Measurements from ENCODE around the gene FAM237A. TPM values are rescaled to one million over a fixed set of nuclear protein-coding genes. Genes with fewer than 3 reads are reported as not detected.
A peak's percentile ranks its signal among the peaks of the same experiment; 100 is the strongest.

The FAM237A gene
- total RNA-seq, 2 experiments from 2014 or later = not detected

DNA sequence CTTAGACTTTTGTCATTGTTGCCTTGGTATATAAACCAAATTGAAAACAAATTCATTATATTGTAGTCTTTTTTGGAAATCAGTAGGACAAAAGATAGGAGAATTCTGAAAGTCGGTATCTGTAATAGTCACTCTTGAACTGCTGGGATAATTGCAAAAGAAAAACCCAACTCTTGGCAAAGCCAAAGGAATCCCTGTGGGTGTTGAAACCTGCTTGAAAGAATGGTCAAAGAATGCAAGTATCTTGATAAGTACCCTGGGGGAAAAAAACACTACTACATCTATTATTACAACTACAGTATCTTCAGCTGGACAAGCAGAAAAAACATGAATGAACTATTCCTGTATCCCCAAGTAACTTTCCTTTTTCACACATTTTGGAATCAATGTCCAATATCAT lies 7.3 kb upstream of the FAM237A start:
- Mint-ChIP-seq H3K9me3 (no peaks in the 10 kb centered on the region), H3K27ac (no peak overlapping the region), H3K27me3 (peaks cover 15% of the 10 kb centered on the region), H3K36me3 (ENCODE audit: low read depth) (no peaks in the 10 kb centered on the region), H3K4me1 (no peaks in the 10 kb centered on the region), H3K4me3 (no peak overlapping the region)
- DNase-seq = no peak
- CTCF ChIA-PET = no interaction called here
- POLR2A ChIA-PET = no interaction called here

DNA sequence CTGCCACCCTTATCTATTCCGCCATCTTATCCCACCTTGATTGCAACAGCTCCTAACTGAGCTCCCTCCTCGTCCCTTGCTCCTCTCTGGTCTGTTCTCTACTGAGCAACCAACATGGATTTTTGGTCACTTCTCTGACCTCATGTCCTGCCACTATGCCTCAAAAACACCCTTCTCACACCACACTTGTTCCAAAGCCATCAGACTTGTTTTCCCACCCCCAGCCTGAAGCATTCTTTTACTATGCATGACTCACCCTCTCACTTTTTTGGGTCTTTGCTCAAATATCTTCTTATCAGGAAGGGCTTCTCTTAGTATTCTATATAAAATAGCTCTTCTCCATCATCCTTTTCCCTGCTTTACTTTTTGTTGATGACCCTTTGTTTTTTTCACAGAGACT lies 2.7 kb upstream of the FAM237A start:
- POLR2A ChIA-PET = no interaction called here
- CTCF ChIA-PET = interaction anchor here (1.5 kb wide), 1 partner anchor 13 kb away, joined by 3 read pairs; no protein-coding TSS in a partner anchor
- DNase-seq = no peak
- no peaks in the 10 kb centered on the region for H3K36me3 Mint-ChIP-seq (ENCODE audit: low read depth)
- no peak overlapping the region for H3K4me3 Mint-ChIP-seq
- H3K4me1 Mint-ChIP-seq = no peaks in the 10 kb centered on the region
- no peaks in the 10 kb centered on the region for H3K9me3 Mint-ChIP-seq
- peaks cover 11% of the 10 kb centered on the region for H3K27me3 Mint-ChIP-seq
- H3K27ac Mint-ChIP-seq = no peak overlapping the region

GRCh38 chr2:206641226-206641625 lies 1.1 kb upstream of the FAM237A start:
- H3K9me3 Mint-ChIP-seq = no peaks in the 10 kb centered on the region
- CTCF ChIA-PET = no interaction called here
- no peak overlapping the region for H3K27ac Mint-ChIP-seq
- no peak overlapping the region for H3K4me3 Mint-ChIP-seq
- POLR2A ChIA-PET = no interaction called here
- no peaks in the 10 kb centered on the region for H3K4me1 Mint-ChIP-seq
- no peaks in the 10 kb centered on the region for H3K36me3 Mint-ChIP-seq (ENCODE audit: low read depth)
- no peak for DNase-seq
- peaks cover 11% of the 10 kb centered on the region for H3K27me3 Mint-ChIP-seq

- Mint-ChIP-seq H3K9me3 (no peaks in the 10 kb centered on the region), H3K4me1 (no peaks in the 10 kb centered on the region), H3K4me3 (no peak overlapping the region), H3K36me3 (ENCODE audit: low read depth) (no peaks in the 10 kb centered on the region), H3K27ac (no peak overlapping the region), H3K27me3 (peaks cover 10% of the 10 kb centered on the region)
- no peak for DNase-seq
- CTCF ChIA-PET = interaction anchor here (0.6 kb wide), 1 partner anchor 95 kb away, joined by 3 read pairs; no protein-coding TSS in a partner anchor
- POLR2A ChIA-PET = no interaction called here
Measured at GRCh38 chr2:206647985-206648384, 5.7 kb downstream of the FAM237A start.

DNA sequence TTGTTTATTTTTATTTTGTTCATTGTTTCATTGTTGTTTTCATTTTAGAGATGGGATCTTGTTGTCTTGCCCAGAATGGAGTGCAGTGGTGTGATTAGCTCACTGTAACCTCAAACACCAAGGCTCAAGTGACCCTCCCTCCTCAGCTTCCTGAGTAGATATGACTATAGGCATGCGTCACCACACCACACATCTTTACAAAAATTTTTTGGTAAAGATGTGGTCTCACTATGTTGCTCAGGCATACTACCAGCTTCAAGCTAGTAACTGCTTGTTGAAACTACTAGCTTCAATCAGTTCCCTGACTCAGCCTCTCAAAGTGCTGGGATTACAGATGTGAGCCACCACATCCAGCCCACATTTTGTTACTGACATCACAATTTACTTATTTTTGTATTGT lies 14.8 kb downstream of the FAM237A start:
- Mint-ChIP-seq H3K9me3 (peaks cover 2% of the 10 kb centered on the region), H3K27ac (no peak overlapping the region), H3K36me3 (ENCODE audit: low read depth) (no peaks in the 10 kb centered on the region), H3K4me3 (no peak overlapping the region), H3K27me3 (peaks cover 8% of the 10 kb centered on the region), H3K4me1 (no peaks in the 10 kb centered on the region)
- ChIA-PET POLR2A (no interaction called here), CTCF (no interaction called here)
- DNase-seq = no peak

DNA sequence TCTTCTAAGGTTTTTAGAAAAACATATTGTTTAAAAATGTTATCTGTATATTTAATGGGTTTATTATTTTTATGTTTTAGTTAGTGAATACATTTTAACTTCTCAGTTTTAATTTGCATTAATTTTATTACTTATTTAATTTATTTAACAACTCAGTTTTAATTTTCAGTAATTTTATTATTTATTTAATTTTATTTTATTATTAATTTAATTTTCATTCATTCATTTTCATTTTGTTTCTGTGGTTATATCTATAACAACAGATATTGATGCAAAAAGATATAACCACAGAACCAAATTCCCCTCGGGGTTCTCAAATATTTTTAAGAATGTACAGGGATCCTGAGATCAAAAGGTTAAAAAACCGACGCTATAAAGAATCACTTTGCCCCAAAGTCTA lies 23.0 kb downstream of the FAM237A start:
- POLR2A ChIA-PET = no interaction called here
- CTCF ChIA-PET = no interaction called here
- Mint-ChIP-seq H3K4me1 (no peaks in the 10 kb centered on the region), H3K4me3 (no peak overlapping the region), H3K36me3 (ENCODE audit: low read depth) (no peaks in the 10 kb centered on the region), H3K9me3 (no peaks in the 10 kb centered on the region), H3K27ac (no peak overlapping the region), H3K27me3 (peaks cover 9% of the 10 kb centered on the region)
- no peak for DNase-seq

DNA sequence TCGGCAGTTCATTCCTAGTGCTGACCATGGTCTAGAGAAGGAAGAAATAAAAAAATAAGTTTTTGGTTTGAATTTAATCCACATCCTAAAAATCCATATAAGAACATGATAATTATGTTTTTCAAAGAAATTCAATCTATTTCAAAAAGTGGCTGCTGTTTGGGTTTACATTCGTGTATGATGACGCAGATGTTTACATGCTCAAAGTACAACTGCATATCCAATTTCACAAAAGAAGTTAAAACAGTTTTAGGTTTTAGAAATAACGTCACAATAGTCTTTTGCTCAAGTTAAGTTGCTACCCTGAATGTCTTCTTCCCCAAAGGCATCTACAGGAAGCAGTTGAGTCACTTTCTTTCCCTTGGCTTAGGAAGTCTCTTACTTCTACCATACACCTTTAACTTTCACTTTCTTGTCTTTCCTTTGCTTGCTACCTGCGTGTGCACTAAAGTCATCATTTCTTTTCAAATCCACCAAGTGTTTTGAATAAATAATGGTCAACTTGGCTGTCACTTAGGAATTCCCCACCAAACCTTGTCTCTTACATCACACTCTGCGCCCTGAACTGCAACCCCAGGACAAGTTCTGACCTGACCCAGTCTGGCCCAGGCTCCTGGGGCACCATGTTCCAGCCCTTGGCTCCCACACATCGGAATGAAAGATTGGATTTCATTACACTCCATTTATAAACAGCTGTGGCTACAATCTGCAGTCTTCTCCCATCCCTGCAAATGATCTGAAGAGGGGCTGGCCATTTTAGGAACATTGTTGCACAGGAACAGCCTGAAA lies 28.4 kb downstream of the FAM237A start:
- no peak overlapping the region for H3K27ac Mint-ChIP-seq
- peaks cover 7% of the 10 kb centered on the region for H3K27me3 Mint-ChIP-seq
- no peak for DNase-seq
- H3K36me3 Mint-ChIP-seq (ENCODE audit: low read depth) = no peaks in the 10 kb centered on the region
- H3K9me3 Mint-ChIP-seq = no peaks in the 10 kb centered on the region
- H3K4me1 Mint-ChIP-seq = peaks cover 4% of the 10 kb centered on the region
- ChIA-PET POLR2A (no interaction called here), CTCF (no interaction called here)
- no peak overlapping the region for H3K4me3 Mint-ChIP-seq

DNA sequence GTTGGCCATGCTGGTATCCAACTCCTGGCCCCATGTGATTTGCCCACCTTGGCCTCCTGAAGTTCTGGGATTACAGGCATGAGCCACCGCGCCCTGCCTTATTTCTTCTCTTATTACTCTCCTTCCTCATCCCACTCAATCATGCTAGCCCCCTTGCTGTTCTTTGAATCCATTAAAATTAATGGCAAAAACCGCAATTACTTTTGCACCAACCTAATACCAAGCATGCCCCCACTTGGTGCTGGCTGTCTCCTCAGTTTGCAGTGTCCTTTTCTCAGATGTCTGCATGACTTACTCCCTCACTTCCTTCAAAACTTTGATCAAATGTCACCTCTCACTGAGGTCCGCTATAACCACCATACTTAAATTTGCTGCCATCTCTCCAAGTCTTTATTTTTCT lies 41.3 kb downstream of the FAM237A start:
- Mint-ChIP-seq H3K36me3 (ENCODE audit: low read depth) (no peaks in the 10 kb centered on the region), H3K27ac (no peak overlapping the region), H3K4me3 (no peak overlapping the region), H3K9me3 (no peaks in the 10 kb centered on the region), H3K4me1 (peaks cover 2% of the 10 kb centered on the region), H3K27me3 (peaks cover 14% of the 10 kb centered on the region)
- ChIA-PET CTCF (no interaction called here), POLR2A (no interaction called here)
- DNase-seq = no peak

- H3K27ac Mint-ChIP-seq = no peak overlapping the region
- ChIA-PET CTCF (no interaction called here), POLR2A (no interaction called here)
- peaks cover 6% of the 10 kb centered on the region for H3K4me1 Mint-ChIP-seq
- no peak for DNase-seq
- no peaks in the 10 kb centered on the region for H3K36me3 Mint-ChIP-seq (ENCODE audit: low read depth)
- H3K4me3 Mint-ChIP-seq = no peak overlapping the region
- H3K9me3 Mint-ChIP-seq = no peaks in the 10 kb centered on the region
- peaks cover 1% of the 10 kb centered on the region for H3K27me3 Mint-ChIP-seq
Measured at GRCh38 chr2:206688453-206688852, 46.2 kb downstream of the FAM237A start.

DNA sequence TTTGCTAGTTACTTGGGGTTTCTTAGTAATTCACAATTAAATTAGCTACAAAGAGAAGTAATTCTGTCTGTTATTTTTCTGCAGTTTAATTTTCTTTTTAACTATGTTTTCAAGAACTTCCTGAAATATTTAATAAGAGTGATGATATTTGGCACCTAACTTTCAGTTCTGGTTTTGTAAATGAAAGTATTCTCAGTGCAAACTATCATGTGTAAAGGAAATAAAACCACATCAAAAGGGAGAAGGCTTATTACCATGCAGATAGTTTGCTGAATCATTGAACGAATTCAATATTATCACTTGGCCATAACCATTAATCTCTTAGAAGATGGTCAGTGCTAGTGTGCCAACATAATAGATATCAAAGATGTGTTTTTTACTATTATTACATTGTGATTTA lies 46.7 kb downstream of the FAM237A start:
- ChIA-PET POLR2A (no interaction called here), CTCF (no interaction called here)
- Mint-ChIP-seq H3K4me3 (no peak overlapping the region), H3K27ac (no peak overlapping the region), H3K27me3 (peaks cover 1% of the 10 kb centered on the region), H3K4me1 (peaks cover 6% of the 10 kb centered on the region), H3K36me3 (ENCODE audit: low read depth) (no peaks in the 10 kb centered on the region), H3K9me3 (no peaks in the 10 kb centered on the region)
- DNase-seq = no peak

- Mint-ChIP-seq H3K9me3 (no peaks in the 10 kb centered on the region), H3K36me3 (ENCODE audit: low read depth) (no peaks in the 10 kb centered on the region), H3K27ac (no peak overlapping the region), H3K4me3 (no peak overlapping the region), H3K4me1 (peaks cover 6% of the 10 kb centered on the region), H3K27me3 (peaks cover 3% of the 10 kb centered on the region)
- POLR2A ChIA-PET = no interaction called here
- CTCF ChIA-PET = no interaction called here
- no peak for DNase-seq
Measured at GRCh38 chr2:206692971-206693370, 50.7 kb downstream of the FAM237A start.

GRCh38 chr2:206693399-206694137 lies 51.3 kb downstream of the FAM237A start:
- ChIA-PET CTCF (no interaction called here), POLR2A (no interaction called here)
- no peak overlapping the region for H3K27ac Mint-ChIP-seq
- peak; percentile 64 for DNase-seq
- H3K27me3 Mint-ChIP-seq = peaks cover 3% of the 10 kb centered on the region
- peaks cover 4% of the 10 kb centered on the region for H3K4me1 Mint-ChIP-seq
- no peak overlapping the region for H3K4me3 Mint-ChIP-seq
- H3K9me3 Mint-ChIP-seq = no peaks in the 10 kb centered on the region
- H3K36me3 Mint-ChIP-seq (ENCODE audit: low read depth) = no peaks in the 10 kb centered on the region

GRCh38 chr2:206696910-206697309 lies 54.6 kb downstream of the FAM237A start:
- no peak for DNase-seq
- peaks cover 2% of the 10 kb centered on the region for H3K4me1 Mint-ChIP-seq
- ChIA-PET POLR2A (no interaction called here), CTCF (interaction anchor here (0.6 to 1.2 kb wide), 2 partner anchors 11 to 84 kb away, joined by 3 read pairs; no protein-coding TSS in a partner anchor)
- H3K4me3 Mint-ChIP-seq = no peak overlapping the region
- no peak overlapping the region for H3K27ac Mint-ChIP-seq
- no peaks in the 10 kb centered on the region for H3K9me3 Mint-ChIP-seq
- no peaks in the 10 kb centered on the region for H3K36me3 Mint-ChIP-seq (ENCODE audit: low read depth)
- H3K27me3 Mint-ChIP-seq = peaks cover 11% of the 10 kb centered on the region

- H3K4me1 Mint-ChIP-seq = peaks cover 2% of the 10 kb centered on the region
- no peak overlapping the region for H3K4me3 Mint-ChIP-seq
- H3K27me3 Mint-ChIP-seq = peaks cover 13% of the 10 kb centered on the region
- POLR2A ChIA-PET = no interaction called here
- no peak for DNase-seq
- no peaks in the 10 kb centered on the region for H3K9me3 Mint-ChIP-seq
- CTCF ChIA-PET = no interaction called here
- H3K27ac Mint-ChIP-seq = no peak overlapping the region
- H3K36me3 Mint-ChIP-seq (ENCODE audit: low read depth) = no peaks in the 10 kb centered on the region
Measured at GRCh38 chr2:206698811-206699210, 56.5 kb downstream of the FAM237A start.
